T-helper 2 cell treated with Interferon-gamma antibody and Interleukin-4, amounts not matched to agents 5 μg/mL and 100 μg/mL, for 36 hours (primary cell): Measurements from ENCODE around the gene STAT4.

Experiments used
- DNase-seq: peaks from one replicate; pipeline ENCODE4 v3.0.0; 2021; ENCODE audit warnings: low spot score
- H3K27ac Mint-ChIP-seq: one replicate; pipeline ENCODE4 v1.8.0; 2021; ENCODE audit warnings: mild to moderate bottlenecking, mixed read lengths
- H3K27me3 Mint-ChIP-seq: one replicate; pipeline ENCODE4 v1.8.0; 2021; ENCODE audit warnings: low read depth, mixed read lengths
- H3K36me3 Mint-ChIP-seq: one replicate; pipeline ENCODE4 v1.8.0; 2021; ENCODE audit warnings: low read depth, mixed read lengths
- H3K4me1 Mint-ChIP-seq: one replicate; pipeline ENCODE4 v1.8.0; 2021; ENCODE audit warnings: low read depth, mixed read lengths
- H3K4me3 Mint-ChIP-seq: one replicate; pipeline ENCODE4 v1.8.0; 2022; ENCODE audit warnings: mild to moderate bottlenecking, moderate library complexity, mixed read lengths
- H3K9me3 Mint-ChIP-seq: one replicate; pipeline ENCODE4 v1.8.0; 2021; ENCODE audit warnings: mixed read lengths

Gene STAT4

GRCh38 chr2:191078165-191078867 lies 72.5 kb downstream of the STAT4 start:
- peaks cover 73% of the 10 kb centered on the region for H3K36me3 Mint-ChIP-seq
- H3K4me1 Mint-ChIP-seq, result peaks cover 33% of the 10 kb centered on the region
- peak overlapping the region; percentile 78 for H3K4me3 Mint-ChIP-seq
- no peak for DNase-seq
- H3K27ac Mint-ChIP-seq, result peak overlapping the region; percentile 74
- no peaks in the 10 kb centered on the region for H3K27me3 Mint-ChIP-seq
- peaks cover 14% of the 10 kb centered on the region for H3K9me3 Mint-ChIP-seq

GRCh38 chr2:191070276-191070675 lies 80.5 kb downstream of the STAT4 start:
- no peak for DNase-seq
- Mint-ChIP-seq H3K9me3 (no peaks in the 10 kb centered on the region), H3K27me3 (no peaks in the 10 kb centered on the region), H3K27ac (peak overlapping the region; percentile 85), H3K36me3 (peaks cover 74% of the 10 kb centered on the region), H3K4me1 (peaks cover 66% of the 10 kb centered on the region), H3K4me3 (peak overlapping the region; percentile 90)

GRCh38 chr2:191069606-191070005 lies 81.2 kb downstream of the STAT4 start:
- Mint-ChIP-seq H3K9me3 (no peaks in the 10 kb centered on the region), H3K4me3 (peak overlapping the region; percentile 90), H3K27me3 (no peaks in the 10 kb centered on the region), H3K4me1 (peaks cover 65% of the 10 kb centered on the region), H3K27ac (peak overlapping the region; percentile 85), H3K36me3 (peaks cover 73% of the 10 kb centered on the region)
- no peak for DNase-seq

- Mint-ChIP-seq H3K27me3 (no peaks in the 10 kb centered on the region), H3K4me1 (peaks cover 78% of the 10 kb centered on the region), H3K27ac (peak overlapping the region; percentile 86), H3K4me3 (peak overlapping the region; percentile 87), H3K36me3 (peaks cover 72% of the 10 kb centered on the region), H3K9me3 (no peaks in the 10 kb centered on the region)
- no peak for DNase-seq
Measured at GRCh38 chr2:191066919-191067233, 83.9 kb downstream of the STAT4 start.

GRCh38 chr2:191066197-191066918 lies 84.4 kb downstream of the STAT4 start:
- DNase-seq, result no peak
- peaks cover 72% of the 10 kb centered on the region for H3K36me3 Mint-ChIP-seq
- H3K9me3 Mint-ChIP-seq, result no peaks in the 10 kb centered on the region
- peak overlapping the region; percentile 86 for H3K27ac Mint-ChIP-seq
- H3K4me3 Mint-ChIP-seq, result peak overlapping the region; percentile 87
- H3K27me3 Mint-ChIP-seq, result no peaks in the 10 kb centered on the region
- H3K4me1 Mint-ChIP-seq, result peaks cover 78% of the 10 kb centered on the region

- no peaks in the 10 kb centered on the region for H3K27me3 Mint-ChIP-seq
- H3K4me1 Mint-ChIP-seq, result peaks cover 76% of the 10 kb centered on the region
- peaks cover 72% of the 10 kb centered on the region for H3K36me3 Mint-ChIP-seq
- H3K4me3 Mint-ChIP-seq, result peak overlapping the region; percentile 87
- H3K9me3 Mint-ChIP-seq, result no peaks in the 10 kb centered on the region
- no peak for DNase-seq
- H3K27ac Mint-ChIP-seq, result peak overlapping the region; percentile 86
Measured at GRCh38 chr2:191065785-191066184, 85.0 kb downstream of the STAT4 start.

- H3K36me3 Mint-ChIP-seq, result peaks cover 74% of the 10 kb centered on the region
- H3K4me3 Mint-ChIP-seq, result peak overlapping the region; percentile 97
- no peaks in the 10 kb centered on the region for H3K27me3 Mint-ChIP-seq
- H3K4me1 Mint-ChIP-seq, result peaks cover 73% of the 10 kb centered on the region
- H3K27ac Mint-ChIP-seq, result peak overlapping the region; percentile 96
- peak; percentile 38 for DNase-seq
- H3K9me3 Mint-ChIP-seq, result no peaks in the 10 kb centered on the region
Measured at GRCh38 chr2:191064590-191064989, 86.2 kb downstream of the STAT4 start.

- H3K9me3 Mint-ChIP-seq, result no peaks in the 10 kb centered on the region
- peak overlapping the region; percentile 81 for H3K27ac Mint-ChIP-seq
- H3K4me3 Mint-ChIP-seq, result peak overlapping the region; percentile 75
- H3K27me3 Mint-ChIP-seq, result no peaks in the 10 kb centered on the region
- no peak for DNase-seq
- H3K36me3 Mint-ChIP-seq, result peaks cover 75% of the 10 kb centered on the region
- H3K4me1 Mint-ChIP-seq, result peaks cover 72% of the 10 kb centered on the region
Measured at GRCh38 chr2:191063584-191063983, 87.2 kb downstream of the STAT4 start.

GRCh38 chr2:191061381-191061980 lies 89.3 kb downstream of the STAT4 start:
- H3K36me3 Mint-ChIP-seq, result peaks cover 65% of the 10 kb centered on the region
- H3K4me1 Mint-ChIP-seq, result peaks cover 58% of the 10 kb centered on the region
- H3K27me3 Mint-ChIP-seq, result no peaks in the 10 kb centered on the region
- peak overlapping the region; percentile 76 for H3K4me3 Mint-ChIP-seq
- DNase-seq, result no peak
- H3K27ac Mint-ChIP-seq, result peak overlapping the region; percentile 88
- H3K9me3 Mint-ChIP-seq, result no peaks in the 10 kb centered on the region

GRCh38 chr2:191059308-191059707 lies 91.5 kb downstream of the STAT4 start:
- peak overlapping the region; percentile 20 for H3K27ac Mint-ChIP-seq
- H3K9me3 Mint-ChIP-seq, result no peaks in the 10 kb centered on the region
- peaks cover 63% of the 10 kb centered on the region for H3K4me1 Mint-ChIP-seq
- no peak for DNase-seq
- H3K4me3 Mint-ChIP-seq, result peak overlapping the region; percentile 17
- no peaks in the 10 kb centered on the region for H3K27me3 Mint-ChIP-seq
- peaks cover 60% of the 10 kb centered on the region for H3K36me3 Mint-ChIP-seq

GRCh38 chr2:191056228-191056627 lies 94.6 kb downstream of the STAT4 start:
- no peak for DNase-seq
- peak overlapping the region; percentile 38 for H3K4me3 Mint-ChIP-seq
- H3K27me3 Mint-ChIP-seq, result no peaks in the 10 kb centered on the region
- peaks cover 43% of the 10 kb centered on the region for H3K4me1 Mint-ChIP-seq
- H3K9me3 Mint-ChIP-seq, result no peaks in the 10 kb centered on the region
- H3K27ac Mint-ChIP-seq, result peak overlapping the region; percentile 67
- peaks cover 44% of the 10 kb centered on the region for H3K36me3 Mint-ChIP-seq

- peaks cover 26% of the 10 kb centered on the region for H3K4me1 Mint-ChIP-seq
- H3K27me3 Mint-ChIP-seq, result no peaks in the 10 kb centered on the region
- peaks cover 25% of the 10 kb centered on the region for H3K36me3 Mint-ChIP-seq
- H3K27ac Mint-ChIP-seq, result no peak overlapping the region
- no peaks in the 10 kb centered on the region for H3K9me3 Mint-ChIP-seq
- no peak for DNase-seq
- no peak overlapping the region for H3K4me3 Mint-ChIP-seq
Measured at GRCh38 chr2:191053256-191053655, 97.5 kb downstream of the STAT4 start.

- Mint-ChIP-seq H3K4me3 (no peak overlapping the region), H3K4me1 (peaks cover 24% of the 10 kb centered on the region)
Measured at GRCh38 chr2:191051825-191052778, 98.7 kb downstream of the STAT4 start.

More at GRCh38 chr2:191051825-191052778, 98.7 kb downstream of the STAT4 start:
- Mint-ChIP-seq H3K27ac (no peak overlapping the region), H3K36me3 (peaks cover 30% of the 10 kb centered on the region), H3K9me3 (no peaks in the 10 kb centered on the region), H3K27me3 (no peaks in the 10 kb centered on the region)
- no peak for DNase-seq
